ENCODE data around the gene GAPDHS.

DNA sequence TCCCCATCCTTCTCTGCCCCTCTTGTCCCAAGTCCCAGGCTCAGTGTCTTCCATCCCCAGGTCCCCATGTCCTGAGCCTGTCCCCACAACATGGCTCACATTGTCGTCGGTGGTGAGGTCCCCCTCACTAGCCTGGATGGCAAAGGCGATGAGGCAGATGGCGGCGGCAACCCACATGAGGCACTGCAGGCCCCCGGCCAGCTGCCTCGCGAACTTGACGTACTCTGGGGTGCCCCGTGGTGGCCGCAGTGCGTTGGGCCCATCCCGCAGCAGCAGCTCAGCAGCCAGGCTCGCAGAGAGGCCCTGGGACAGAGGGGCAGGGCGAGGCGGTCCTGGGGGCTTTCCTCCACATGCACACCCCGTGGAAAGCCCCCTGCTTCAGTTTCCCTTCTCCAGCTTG lies 29.1 kb downstream of the GAPDHS start:
- TF ChIP-seq, protein P1, sequence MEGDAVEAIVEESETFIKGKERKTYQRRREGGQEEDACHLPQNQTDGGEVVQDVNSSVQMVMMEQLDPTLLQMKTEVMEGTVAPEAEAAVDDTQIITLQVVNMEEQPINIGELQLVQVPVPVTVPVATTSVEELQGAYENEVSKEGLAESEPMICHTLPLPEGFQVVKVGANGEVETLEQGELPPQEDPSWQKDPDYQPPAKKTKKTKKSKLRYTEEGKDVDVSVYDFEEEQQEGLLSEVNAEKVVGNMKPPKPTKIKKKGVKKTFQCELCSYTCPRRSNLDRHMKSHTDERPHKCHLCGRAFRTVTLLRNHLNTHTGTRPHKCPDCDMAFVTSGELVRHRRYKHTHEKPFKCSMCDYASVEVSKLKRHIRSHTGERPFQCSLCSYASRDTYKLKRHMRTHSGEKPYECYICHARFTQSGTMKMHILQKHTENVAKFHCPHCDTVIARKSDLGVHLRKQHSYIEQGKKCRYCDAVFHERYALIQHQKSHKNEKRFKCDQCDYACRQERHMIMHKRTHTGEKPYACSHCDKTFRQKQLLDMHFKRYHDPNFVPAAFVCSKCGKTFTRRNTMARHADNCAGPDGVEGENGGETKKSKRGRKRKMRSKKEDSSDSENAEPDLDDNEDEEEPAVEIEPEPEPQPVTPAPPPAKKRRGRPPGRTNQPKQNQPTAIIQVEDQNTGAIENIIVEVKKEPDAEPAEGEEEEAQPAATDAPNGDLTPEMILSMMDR (IDR thresholded peaks at IDR 0.05), result no peak
- no peak for TF ChIP-seq POLR2AphosphoS5 (IDR thresholded peaks at IDR 0.05; ENCODE audit: low read depth, low read length)

All from Panc1 (cell line).